ENCODE data around the gene CMTM3. TPM values are rescaled to one million over a fixed set of nuclear protein-coding genes. Genes with fewer than 3 reads are reported as not detected.
"Not testable (repeated sequence)": the region's sequence is repeated elsewhere in the genome, so short reads cannot be mapped to it uniquely, and the experiment has no call there.

The CMTM3 gene
- total and polyA plus RNA-seq, 2 experiments from 2014 or later = 32.6 to 47.0 TPM

- DNase-seq = no peak
- H3K4me3 ChIP-seq = no peak overlapping the region
- H3F3A ChIP-seq (ENCODE audit: insufficient read depth) = no peaks in the 10 kb centered on the region
- no peaks in the 10 kb centered on the region for H3K9me3 ChIP-seq (ENCODE audit: low read depth)
- 76 to 79% methylated on average over 4 of the region's 4 CpGs for WGBS, 2 experiments (ENCODE audit: low coverage in 1 of 2, low lambda C conversion rate in 2 of 2, missing lambda C conversion rate in 2 of 2)
- no peaks in the 10 kb centered on the region for H4K20me1 ChIP-seq (ENCODE audit: insufficient read depth)
- H2AFZ ChIP-seq = no peak overlapping the region
- H3K9ac ChIP-seq = no peak overlapping the region
- H3K27ac ChIP-seq = no peak overlapping the region
- no peaks in the 10 kb centered on the region for H3K79me2 ChIP-seq (ENCODE audit: insufficient read depth)
- in situ Hi-C loops (cut with MboI) = no loop called here
- H3K4me2 ChIP-seq (ENCODE audit: unreplicated experiment) = no peak overlapping the region
- no peaks in the 10 kb centered on the region for H3K27me3 ChIP-seq (replicated peaks; ENCODE audit: insufficient read depth)
- no peaks in the 10 kb centered on the region for H3K4me1 ChIP-seq (ENCODE audit: insufficient read depth)
- no peaks in the 10 kb centered on the region for H3K36me3 ChIP-seq (ENCODE audit: low read depth)
- no peaks in the 10 kb centered on the region for H3K9me2 ChIP-seq (ENCODE audit: insufficient read depth)
- TF ChIP-seq EZH2phosphoT487 (IDR thresholded peaks at IDR 0.05; ENCODE audit: insufficient read depth, low read depth) (no peak), EZH2 (IDR thresholded peaks at IDR 0.05; ENCODE audit: insufficient read depth, poor library complexity, severe bottlenecking) (no peak)
Observed at GRCh38 chr16:66591018-66591417, 13.5 kb upstream of the CMTM3 start.

GRCh38 chr16:66592241-66592640 lies 12.3 kb upstream of the CMTM3 start:
- Histone ChIP-seq H3K36me3 (ENCODE audit: low read depth) (no peaks in the 10 kb centered on the region), H3K27ac (no peak overlapping the region), H3K4me3 (no peak overlapping the region), H3K9ac (no peak overlapping the region), H3K9me2 (ENCODE audit: insufficient read depth) (no peaks in the 10 kb centered on the region), H3K79me2 (ENCODE audit: insufficient read depth) (no peaks in the 10 kb centered on the region), H2AFZ (no peak overlapping the region), H3F3A (ENCODE audit: insufficient read depth) (no peaks in the 10 kb centered on the region), H4K20me1 (ENCODE audit: insufficient read depth) (no peaks in the 10 kb centered on the region), H3K4me1 (ENCODE audit: insufficient read depth) (no peaks in the 10 kb centered on the region), H3K9me3 (ENCODE audit: low read depth) (no peaks in the 10 kb centered on the region), H3K4me2 (ENCODE audit: unreplicated experiment) (no peak overlapping the region), H3K27me3 (replicated peaks; ENCODE audit: insufficient read depth) (no peaks in the 10 kb centered on the region)
- no peak for DNase-seq
- WGBS, 2 experiments (ENCODE audit: low coverage in 1 of 2, low lambda C conversion rate in 2 of 2, missing lambda C conversion rate in 2 of 2) = 87 to 88% methylated on average over 3 of the region's 3 CpGs
- in situ Hi-C loops (cut with MboI) = no loop called here
- no peak for TF ChIP-seq EZH2 (IDR thresholded peaks at IDR 0.05; ENCODE audit: insufficient read depth, poor library complexity, severe bottlenecking)
- no peak for TF ChIP-seq EZH2phosphoT487 (IDR thresholded peaks at IDR 0.05; ENCODE audit: insufficient read depth, low read depth)

GRCh38 chr16:66592814-66593213 lies 11.7 kb upstream of the CMTM3 start:
- Histone ChIP-seq H3K9ac (no peak overlapping the region), H3K36me3 (ENCODE audit: low read depth) (no peaks in the 10 kb centered on the region), H3K27me3 (replicated peaks; ENCODE audit: insufficient read depth) (no peaks in the 10 kb centered on the region), H3K4me1 (ENCODE audit: insufficient read depth) (no peaks in the 10 kb centered on the region), H3K79me2 (ENCODE audit: insufficient read depth) (no peaks in the 10 kb centered on the region), H4K20me1 (ENCODE audit: insufficient read depth) (no peaks in the 10 kb centered on the region), H3F3A (ENCODE audit: insufficient read depth) (no peaks in the 10 kb centered on the region), H3K9me2 (ENCODE audit: insufficient read depth) (no peaks in the 10 kb centered on the region), H2AFZ (no peak overlapping the region), H3K4me3 (no peak overlapping the region), H3K4me2 (ENCODE audit: unreplicated experiment) (no peak overlapping the region), H3K9me3 (ENCODE audit: low read depth) (no peaks in the 10 kb centered on the region), H3K27ac (no peak overlapping the region)
- DNase-seq = no peak
- in situ Hi-C loops (cut with MboI) = no loop called here
- TF ChIP-seq EZH2phosphoT487 (IDR thresholded peaks at IDR 0.05; ENCODE audit: insufficient read depth, low read depth) (no peak), EZH2 (IDR thresholded peaks at IDR 0.05; ENCODE audit: insufficient read depth, poor library complexity, severe bottlenecking) (no peak)
- 86 to 88% methylated on average over 3 of the region's 3 CpGs for WGBS, 2 experiments (ENCODE audit: low coverage in 1 of 2, low lambda C conversion rate in 2 of 2, missing lambda C conversion rate in 2 of 2)

DNA sequence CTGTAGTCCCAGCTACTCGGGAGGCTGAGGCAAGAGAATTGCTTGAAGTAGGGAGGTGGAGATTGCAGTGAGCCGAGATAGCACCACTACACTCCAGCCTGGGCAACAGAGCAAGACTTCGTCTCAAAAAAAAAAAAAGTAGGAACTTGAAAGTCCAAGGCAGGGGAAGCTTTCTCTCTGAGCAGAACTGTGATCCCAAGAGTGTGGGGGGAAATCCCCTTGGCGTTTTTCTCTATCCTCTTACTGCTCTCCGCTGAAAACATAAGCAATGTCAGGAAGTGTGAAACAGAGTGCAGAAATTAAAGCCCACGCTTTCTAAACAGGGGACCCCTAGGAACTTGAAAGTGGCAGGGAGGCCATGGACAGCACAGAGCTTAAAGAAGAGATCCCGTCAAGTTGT lies 9.8 kb upstream of the CMTM3 start:
- WGBS, 2 experiments (ENCODE audit: low coverage in 1 of 2, low lambda C conversion rate in 2 of 2, missing lambda C conversion rate in 2 of 2) = 67 to 71% methylated on average over 7 of the region's 7 CpGs
- Histone ChIP-seq H3K27ac (no peak overlapping the region), H3K4me2 (ENCODE audit: unreplicated experiment) (no peak overlapping the region), H3K9ac (no peak overlapping the region), H4K20me1 (ENCODE audit: insufficient read depth) (no peaks in the 10 kb centered on the region), H3K4me1 (ENCODE audit: insufficient read depth) (no peaks in the 10 kb centered on the region), H3F3A (ENCODE audit: insufficient read depth) (no peaks in the 10 kb centered on the region), H3K9me2 (ENCODE audit: insufficient read depth) (no peaks in the 10 kb centered on the region), H3K9me3 (ENCODE audit: low read depth) (no peaks in the 10 kb centered on the region), H3K4me3 (no peak overlapping the region), H3K79me2 (ENCODE audit: insufficient read depth) (no peaks in the 10 kb centered on the region), H3K27me3 (replicated peaks; ENCODE audit: insufficient read depth) (no peaks in the 10 kb centered on the region), H2AFZ (no peak overlapping the region), H3K36me3 (ENCODE audit: low read depth) (no peaks in the 10 kb centered on the region)
- no peak for DNase-seq
- no peak for TF ChIP-seq EZH2 (IDR thresholded peaks at IDR 0.05; ENCODE audit: insufficient read depth, poor library complexity, severe bottlenecking)
- TF ChIP-seq EZH2phosphoT487 (IDR thresholded peaks at IDR 0.05; ENCODE audit: insufficient read depth, low read depth) = no peak
- in situ Hi-C loops (cut with MboI) = no loop called here

DNA sequence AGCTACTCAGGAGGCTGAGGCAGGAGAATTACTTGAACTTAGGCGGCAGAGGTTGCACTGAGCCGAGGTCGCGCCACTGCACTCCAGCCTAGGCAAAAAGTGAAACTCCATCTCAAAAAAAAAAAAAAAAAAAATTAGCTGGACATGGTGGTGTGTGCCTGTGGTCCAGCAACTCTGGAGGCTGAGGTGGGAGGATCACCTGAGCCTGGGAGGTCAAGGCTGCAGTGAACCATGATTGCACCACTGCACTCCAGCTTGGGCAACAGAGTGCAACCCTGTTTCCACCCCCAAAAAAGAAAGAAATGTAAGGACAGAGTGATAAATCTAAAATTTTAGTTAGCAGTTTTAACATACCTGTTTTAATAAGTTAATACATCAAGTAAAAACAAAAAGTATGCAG lies 7.9 kb upstream of the CMTM3 start:
- DNase-seq; H3K36me3 ChIP-seq (ENCODE audit: low read depth); H3F3A ChIP-seq (ENCODE audit: insufficient read depth); H3K27ac ChIP-seq; H4K20me1 ChIP-seq (ENCODE audit: insufficient read depth); H3K4me1 ChIP-seq (ENCODE audit: insufficient read depth); H3K9ac ChIP-seq; H3K9me2 ChIP-seq (ENCODE audit: insufficient read depth); H3K79me2 ChIP-seq (ENCODE audit: insufficient read depth); H3K9me3 ChIP-seq (ENCODE audit: low read depth); H2AFZ ChIP-seq; H3K27me3 ChIP-seq (replicated peaks; ENCODE audit: insufficient read depth); H3K4me2 ChIP-seq (ENCODE audit: unreplicated experiment); in situ Hi-C loops (cut with MboI); H3K4me3 ChIP-seq: not testable (repeated sequence)
- WGBS, 2 experiments (ENCODE audit: low coverage in 1 of 2, low lambda C conversion rate in 2 of 2, missing lambda C conversion rate in 2 of 2) = 94 to 95% methylated on average over 4 of the region's 4 CpGs

All from GM23248 (cell line).